ENCODE data around the gene MMP24.

GRCh38 chr20:35264755-35265154 lies 38.3 kb downstream of the MMP24 start:
- TF ChIP-seq CTCF (conservative IDR thresholded peaks at IDR 0.05): no peak
- TF ChIP-seq ZFX (IDR thresholded peaks at IDR 0.05): no peak
